Ishikawa (cell line): ENCODE measurements around the gene C15orf61.
A peak's percentile ranks its signal among the peaks of the same experiment; 100 is the strongest.

Experiments used
- CEBPB ChIP-seq: IDR thresholded peaks from 2 replicates; pipeline ENCODE4 v1.6.1; 2012
- CREB1 ChIP-seq: IDR thresholded peaks from 2 replicates; pipeline ENCODE4 v1.6.1; 2012; ENCODE audit warnings: low read depth
- EGR1 ChIP-seq: IDR thresholded peaks from 2 replicates; pipeline ENCODE4 v1.6.1; 2012
- EP300 ChIP-seq: IDR thresholded peaks from 2 replicates; pipeline ENCODE4 v1.6.1; 2012; ENCODE audit warnings: borderline replicate concordance
- FOXM1 ChIP-seq: IDR thresholded peaks from 2 replicates; pipeline ENCODE4 v1.6.1; 2012; ENCODE audit warnings: low read depth, borderline replicate concordance
- NFIC ChIP-seq: IDR thresholded peaks from 2 replicates; pipeline ENCODE4 v1.6.1; 2012
- RAD21 ChIP-seq: IDR thresholded peaks from 2 replicates; pipeline ENCODE4 v1.6.1; 2012; ENCODE audit warnings: low read depth
- TAF1 ChIP-seq: IDR thresholded peaks from 2 replicates; pipeline ENCODE4 v1.6.1; 2012; ENCODE audit warnings: low read depth, mild to moderate bottlenecking
- TCF12 ChIP-seq: IDR thresholded peaks from 2 replicates; pipeline ENCODE4 v1.6.1; 2012; ENCODE audit warnings: low read depth
- TEAD4 ChIP-seq: IDR thresholded peaks from 2 replicates; pipeline ENCODE4 v1.6.1; 2012
- YY1 ChIP-seq: IDR thresholded peaks from 2 replicates; pipeline ENCODE4 v1.6.1; 2012; ENCODE audit warnings: low read depth
- ZBTB7A ChIP-seq: IDR thresholded peaks from 2 replicates; pipeline ENCODE4 v1.6.1; 2012; ENCODE audit warnings: low read depth
- TF ChIP-seq, protein P1 (sequence below): IDR thresholded peaks from 2 replicates; pipeline ENCODE4 v1.6.1; 2012; ENCODE audit warnings: low read depth, mild to moderate bottlenecking
- TF ChIP-seq, protein P2 (sequence below): IDR thresholded peaks from 2 replicates; pipeline ENCODE4 v1.6.1; 2012
- TF ChIP-seq, protein P3 (sequence below): IDR thresholded peaks from 2 replicates; pipeline ENCODE4 v1.6.1; 2012

C15orf61 gene

DNA sequence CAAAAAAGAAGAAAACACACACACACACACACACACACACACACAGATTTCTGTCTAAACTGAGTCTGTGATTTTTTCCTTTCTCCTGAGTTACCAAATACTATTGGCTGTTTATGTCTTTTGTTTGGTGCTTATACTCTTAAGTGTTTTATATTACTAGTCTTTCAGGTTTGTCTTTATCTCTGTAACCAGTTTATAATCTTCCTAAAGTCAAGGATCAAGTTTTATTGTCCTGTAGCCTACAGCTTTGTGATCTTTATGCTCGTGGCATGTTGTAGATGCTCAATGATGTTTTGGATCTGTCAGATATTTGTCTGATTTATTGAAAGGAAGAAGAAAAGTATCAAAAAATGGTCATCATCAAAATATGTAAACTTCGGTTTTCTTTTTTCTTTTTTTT is 26.1 kb downstream of the C15orf61 start:
- TF ChIP-seq RAD21 (no peak), EGR1 (no peak), FOXM1 (no peak), EP300 (no peak), ZBTB7A (no peak), TCF12 (no peak), CEBPB (no peak), NFIC (no peak), TEAD4 (no peak), CREB1 (no peak), TAF1 (no peak), YY1 (no peak)
- TF ChIP-seq, protein P1, sequence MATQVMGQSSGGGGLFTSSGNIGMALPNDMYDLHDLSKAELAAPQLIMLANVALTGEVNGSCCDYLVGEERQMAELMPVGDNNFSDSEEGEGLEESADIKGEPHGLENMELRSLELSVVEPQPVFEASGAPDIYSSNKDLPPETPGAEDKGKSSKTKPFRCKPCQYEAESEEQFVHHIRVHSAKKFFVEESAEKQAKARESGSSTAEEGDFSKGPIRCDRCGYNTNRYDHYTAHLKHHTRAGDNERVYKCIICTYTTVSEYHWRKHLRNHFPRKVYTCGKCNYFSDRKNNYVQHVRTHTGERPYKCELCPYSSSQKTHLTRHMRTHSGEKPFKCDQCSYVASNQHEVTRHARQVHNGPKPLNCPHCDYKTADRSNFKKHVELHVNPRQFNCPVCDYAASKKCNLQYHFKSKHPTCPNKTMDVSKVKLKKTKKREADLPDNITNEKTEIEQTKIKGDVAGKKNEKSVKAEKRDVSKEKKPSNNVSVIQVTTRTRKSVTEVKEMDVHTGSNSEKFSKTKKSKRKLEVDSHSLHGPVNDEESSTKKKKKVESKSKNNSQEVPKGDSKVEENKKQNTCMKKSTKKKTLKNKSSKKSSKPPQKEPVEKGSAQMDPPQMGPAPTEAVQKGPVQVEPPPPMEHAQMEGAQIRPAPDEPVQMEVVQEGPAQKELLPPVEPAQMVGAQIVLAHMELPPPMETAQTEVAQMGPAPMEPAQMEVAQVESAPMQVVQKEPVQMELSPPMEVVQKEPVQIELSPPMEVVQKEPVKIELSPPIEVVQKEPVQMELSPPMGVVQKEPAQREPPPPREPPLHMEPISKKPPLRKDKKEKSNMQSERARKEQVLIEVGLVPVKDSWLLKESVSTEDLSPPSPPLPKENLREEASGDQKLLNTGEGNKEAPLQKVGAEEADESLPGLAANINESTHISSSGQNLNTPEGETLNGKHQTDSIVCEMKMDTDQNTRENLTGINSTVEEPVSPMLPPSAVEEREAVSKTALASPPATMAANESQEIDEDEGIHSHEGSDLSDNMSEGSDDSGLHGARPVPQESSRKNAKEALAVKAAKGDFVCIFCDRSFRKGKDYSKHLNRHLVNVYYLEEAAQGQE: no peak
- TF ChIP-seq, protein P2, sequence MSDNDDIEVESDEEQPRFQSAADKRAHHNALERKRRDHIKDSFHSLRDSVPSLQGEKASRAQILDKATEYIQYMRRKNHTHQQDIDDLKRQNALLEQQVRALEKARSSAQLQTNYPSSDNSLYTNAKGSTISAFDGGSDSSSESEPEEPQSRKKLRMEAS: no peak
- TF ChIP-seq, protein P3, sequence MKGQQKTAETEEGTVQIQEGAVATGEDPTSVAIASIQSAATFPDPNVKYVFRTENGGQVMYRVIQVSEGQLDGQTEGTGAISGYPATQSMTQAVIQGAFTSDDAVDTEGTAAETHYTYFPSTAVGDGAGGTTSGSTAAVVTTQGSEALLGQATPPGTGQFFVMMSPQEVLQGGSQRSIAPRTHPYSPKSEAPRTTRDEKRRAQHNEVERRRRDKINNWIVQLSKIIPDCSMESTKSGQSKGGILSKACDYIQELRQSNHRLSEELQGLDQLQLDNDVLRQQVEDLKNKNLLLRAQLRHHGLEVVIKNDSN: no peak

DNA sequence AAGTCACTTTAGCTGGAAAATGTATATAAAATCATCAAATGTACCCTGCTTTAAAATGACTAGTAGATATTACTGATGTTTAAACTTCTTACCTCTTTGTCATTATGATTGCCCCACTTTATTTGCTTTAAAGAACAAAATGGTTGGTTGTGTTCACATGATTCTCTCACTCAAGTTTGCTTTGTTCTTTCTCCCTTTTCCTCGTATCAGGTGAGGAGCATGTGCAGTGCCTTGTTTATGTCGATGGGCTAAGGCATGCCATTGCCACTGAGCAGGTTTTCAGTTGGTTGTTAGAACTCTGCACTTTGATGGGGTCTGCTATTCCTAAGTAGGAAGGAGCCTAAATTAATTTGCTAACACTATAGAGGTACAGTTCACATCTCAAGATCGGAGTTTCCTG is 26.9 kb downstream of the C15orf61 start:
- no peak for TF ChIP-seq EGR1
- TF ChIP-seq CEBPB: no peak
- TF ChIP-seq, protein P1: no peak
- no peak for TF ChIP-seq FOXM1

DNA sequence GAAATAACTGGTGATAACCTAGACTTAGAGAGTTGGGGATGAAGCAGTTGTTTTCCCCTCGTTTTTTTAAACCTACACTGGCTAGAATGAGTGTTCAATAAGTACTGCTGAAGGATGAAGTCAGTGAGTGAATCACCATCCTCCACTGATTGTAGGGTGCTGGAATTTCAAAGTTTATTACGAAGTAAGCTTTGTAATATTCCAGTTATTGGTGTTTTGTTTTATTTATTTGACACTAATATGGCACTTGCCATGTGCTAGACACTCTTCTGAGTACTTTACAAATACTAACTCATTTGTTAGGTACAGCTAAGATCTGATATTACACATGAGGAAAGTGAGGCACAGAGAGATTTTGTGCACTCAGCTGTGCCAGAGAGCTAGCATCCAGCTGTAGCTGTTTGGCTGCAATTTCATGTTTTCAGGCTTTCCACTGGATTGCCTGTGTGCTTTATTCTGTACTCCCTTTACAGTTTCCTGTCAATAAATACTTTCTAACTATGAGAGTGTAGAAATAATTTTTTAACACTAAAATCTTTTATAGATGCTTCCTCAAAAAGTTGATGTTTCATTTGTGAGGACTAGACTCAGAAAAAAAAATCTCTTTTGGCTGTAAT is 27.4 kb downstream of the C15orf61 start:
- TF ChIP-seq, protein P3: no peak
- TF ChIP-seq TAF1: no peak

DNA sequence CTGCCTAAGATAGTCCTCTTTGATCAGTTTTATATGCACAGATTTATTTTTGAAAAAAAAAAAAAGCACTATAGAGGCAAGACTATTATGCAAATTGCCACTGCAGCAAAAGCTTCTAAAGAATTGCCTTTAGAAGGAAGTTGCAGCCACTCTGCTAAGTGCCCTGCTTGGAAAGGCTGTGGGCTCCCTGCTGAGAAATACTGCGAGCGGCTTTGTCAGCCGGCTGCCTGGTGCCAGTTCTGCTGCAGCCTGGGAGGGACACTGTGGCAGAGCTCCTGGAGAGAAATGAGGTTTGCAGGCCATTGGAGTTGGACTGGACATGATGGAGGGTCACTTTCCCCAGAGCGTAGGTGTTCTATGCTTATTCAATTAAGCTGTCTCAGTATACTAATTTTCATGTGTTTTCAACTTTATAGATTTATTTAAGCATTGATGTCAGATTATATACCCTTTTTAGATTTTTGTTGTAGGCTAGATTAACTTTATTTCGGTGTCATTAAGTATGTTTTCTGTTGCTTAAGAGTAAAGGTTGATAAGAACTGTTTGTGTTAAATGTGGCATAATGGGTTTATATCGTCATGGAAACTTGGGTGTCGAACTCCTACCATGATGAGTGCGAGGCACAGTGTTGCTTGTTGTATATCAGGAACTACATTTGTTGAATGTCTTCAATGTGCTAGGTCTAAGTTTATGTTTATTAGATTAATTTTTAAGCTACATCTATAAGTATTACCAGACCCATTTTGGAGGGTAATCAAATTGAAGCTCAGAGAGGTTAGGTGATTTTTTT is 28.1 kb downstream of the C15orf61 start:
- TF ChIP-seq EGR1: no peak
- TF ChIP-seq, protein P3: no peak
- no peak for TF ChIP-seq EP300
- TF ChIP-seq RAD21: peak; percentile 6; the same call in 1 of the 2 replicates
- TF ChIP-seq FOXM1: no peak
- TF ChIP-seq YY1: no peak

DNA sequence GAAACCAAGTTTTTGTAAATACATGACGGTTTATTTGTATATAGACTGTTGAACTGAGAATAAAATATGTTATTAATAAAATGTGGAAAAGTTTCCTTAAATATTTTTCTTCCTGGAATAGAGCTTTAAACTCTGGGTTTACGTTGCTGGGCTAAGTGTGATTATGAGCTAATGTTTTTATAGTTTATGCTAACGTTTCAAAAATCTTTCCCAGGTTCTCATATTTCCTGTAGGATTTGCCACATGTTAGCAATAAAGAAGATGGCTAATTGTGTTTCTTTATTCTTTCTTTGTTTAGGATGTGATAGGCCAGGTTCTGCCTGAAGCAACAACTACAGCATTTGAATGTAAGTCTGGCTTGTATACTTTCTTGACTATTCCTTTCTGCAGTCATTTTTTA is 28.8 kb downstream of the C15orf61 start:
- no peak for TF ChIP-seq CREB1
- TF ChIP-seq, protein P3: no peak
- TF ChIP-seq TAF1: no peak
- TF ChIP-seq EP300: no peak
- no peak for TF ChIP-seq YY1
- TF ChIP-seq EGR1: no peak
- TF ChIP-seq TEAD4: no peak
- TF ChIP-seq RAD21: no peak
- TF ChIP-seq FOXM1: no peak
- TF ChIP-seq, protein P1: no peak
